ENCODE results near the gene SLC51A. TPM values are rescaled to one million over a fixed set of nuclear protein-coding genes. Genes with fewer than 3 reads are reported as not detected.

The SLC51A gene
- total and polyA plus RNA-seq, 2 of the 8 experiments (the other 6 are each of a cell fraction or from before 2014, with no cell fraction given) = 6.3 to 9.8 TPM

DNA sequence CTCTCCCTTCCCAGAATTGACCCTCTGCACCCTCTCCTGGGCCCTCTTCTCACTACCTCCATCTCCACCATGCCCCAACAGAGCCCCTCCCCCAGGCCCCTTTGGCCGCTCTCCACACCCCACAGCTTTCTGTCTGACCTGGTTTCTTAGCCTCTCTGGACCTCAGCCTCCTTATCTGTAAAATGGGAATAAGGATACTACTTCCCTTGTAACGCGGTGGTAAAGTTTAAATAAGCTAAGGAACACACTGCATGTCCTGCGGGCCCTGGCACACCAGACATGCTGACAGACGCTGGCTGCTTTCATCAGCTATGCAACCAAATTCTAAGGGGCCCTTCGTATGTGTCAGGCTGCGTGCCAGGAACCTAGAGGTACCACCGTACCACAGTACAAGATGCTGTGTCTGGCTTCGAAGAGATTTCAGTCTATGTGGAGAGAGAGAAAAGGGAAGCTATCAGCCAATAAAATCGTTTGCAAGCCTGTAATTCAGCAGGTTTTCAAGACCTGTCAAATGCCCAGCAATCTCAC lies 777 bp upstream of the SLC51A start:
- DNase-seq (ENCODE audit: low read depth in 1 of 2, low spot score in 2 of 2) = no peak
- FAIRE-seq = peak; percentile 19
- H3K36me3 ChIP-seq (ENCODE audit: control insufficient read depth in 2 of 4, insufficient read depth in 4 of 4, low read length in 3 of 4) = no peaks in the 10 kb centered on the region
- H2AFZ ChIP-seq (ENCODE audit: low read length) = no peak overlapping the region
- 84% methylated on average over 10 of the region's 10 CpGs; no CpG with 5 or more reads in 1 of the 2 experiments for WGBS, 2 experiments (ENCODE audit: extremely low coverage in 1 of 2, insufficient coverage in 1 of 2, insufficient read length in 1 of 2, insufficient replicate concordance in 2 of 2, low coverage in 1 of 2, low lambda C conversion rate in 2 of 2, missing lambda C conversion rate in 1 of 2)
- peaks cover 2% of the 10 kb centered on the region; the same call in 1 of the 2 replicates for H3K23me2 ChIP-seq (ENCODE audit: low read depth, low read length)
- no peak overlapping the region for H3K4ac ChIP-seq (replicated peaks; ENCODE audit: insufficient read length, low read depth, low read length)
- H4K20me1 ChIP-seq (replicated peaks in 1 of 2; ENCODE audit: control insufficient read depth in 1 of 2, insufficient read depth in 2 of 2, low read length in 2 of 2) = no peaks in the 10 kb centered on the region
- no peak overlapping the region for H2BK15ac ChIP-seq (ENCODE audit: low read length)
- H4K8ac ChIP-seq (ENCODE audit: extremely low read depth, insufficient read depth, low read length) = no peak overlapping the region
- POLR2A ChIA-PET (ENCODE audit: partially characterized antibody) = interaction anchor here (1.4 to 3.9 kb wide), 3 partner anchors 10 to 20 kb away, joined by 3 to 15 read pairs (median 3); no protein-coding TSS in a partner anchor
- no peaks in the 10 kb centered on the region for H3K79me2 ChIP-seq (ENCODE audit: control insufficient read depth in 1 of 2, insufficient read depth in 2 of 2, low read length in 2 of 2)
- no peak overlapping the region for H2BK20ac ChIP-seq (ENCODE audit: low read length)
- no peak overlapping the region for H2BK12ac ChIP-seq (ENCODE audit: low read depth, low read length)
- no peaks in the 10 kb centered on the region for H3K27me3 ChIP-seq (replicated peaks in 1 of 4; ENCODE audit: control insufficient read depth in 3 of 4, extremely low read depth in 1 of 4, insufficient read depth in 3 of 4, low read length in 3 of 4)
- no peak overlapping the region for H3K14ac ChIP-seq (ENCODE audit: insufficient read length)
- H4K5ac ChIP-seq (ENCODE audit: insufficient read length, low read depth, low read length) = no peak overlapping the region
- H3K9me3 ChIP-seq (ENCODE audit: insufficient read depth in 2 of 2, low read depth in 1 of 2, low read length in 1 of 2) = no peaks in the 10 kb centered on the region
- H3K79me1 ChIP-seq (ENCODE audit: low read depth, low read length) = no peaks in the 10 kb centered on the region
- no peak overlapping the region for H3K56ac ChIP-seq (replicated peaks; ENCODE audit: insufficient read length, low read depth, low read length)
- H3K4me1 ChIP-seq (replicated peaks in 1 of 4; ENCODE audit: control insufficient read depth in 3 of 4, insufficient read depth in 4 of 4, low read length in 3 of 4) = peaks cover 0 to 22% (median 14%) of the 10 kb centered on the region in 4 experiments; a peak in 6 of 7 replicates
- no peak overlapping the region for H2AK5ac ChIP-seq (ENCODE audit: low read depth, low read length)
- H3K4me3 ChIP-seq (ENCODE audit: extremely low read depth in 1 of 4, insufficient read depth in 2 of 4, low read depth in 3 of 4, low read length in 4 of 4) = no peak overlapping the region; a peak in 1 of 8 replicates
- no peak overlapping the region for H2BK5ac ChIP-seq (ENCODE audit: low read depth, low read length)
- no peak overlapping the region for H2BK120ac ChIP-seq (replicated peaks; ENCODE audit: low read depth, low read length)
- no peak overlapping the region for H3K9ac ChIP-seq (replicated peaks in 1 of 4; ENCODE audit: extremely low read depth in 1 of 4, low read depth in 3 of 4, low read length in 3 of 4)
- CTCF ChIA-PET (ENCODE audit: partially characterized antibody) = interaction anchor here (0.7 to 1.8 kb wide), 6 partner anchors 10 to 1098 kb away, joined by 3 to 5 read pairs (median 4); no protein-coding TSS in a partner anchor
- H3K4me2 ChIP-seq (ENCODE audit: insufficient read depth in 1 of 2, low read depth in 2 of 2, low read length in 2 of 2) = peak overlapping the region in 1 of 2 experiments; percentile 78; a peak in 1 of 4 replicates
- H3K18ac ChIP-seq (ENCODE audit: extremely low read depth, low read length) = no peak overlapping the region
- H4K91ac ChIP-seq (replicated peaks; ENCODE audit: insufficient read length, low read length) = no peak overlapping the region
- H3K23ac ChIP-seq (ENCODE audit: insufficient read length) = no peak overlapping the region
- H3K27ac ChIP-seq (ENCODE audit: low read depth, low read length) = no peak overlapping the region
- no peak for TF ChIP-seq SIN3A (conservative IDR thresholded peaks at IDR 0.05 in 1 of 2, IDR thresholded peaks at IDR 0.05 in 1 of 2; ENCODE audit: low read depth in 1 of 2, low read length in 2 of 2)
- no peak for TF ChIP-seq TEAD4 (IDR thresholded peaks at IDR 0.05; ENCODE audit: low read depth, low read length)
- TF ChIP-seq YY1 (IDR thresholded peaks at IDR 0.05; ENCODE audit: low read depth, low read length) = no peak
- TF ChIP-seq BRCA1 (IDR thresholded peaks at IDR 0.05; ENCODE audit: low read depth, low read length) = no peak
- no peak for TF ChIP-seq SRF (IDR thresholded peaks at IDR 0.05; ENCODE audit: low read depth, low read length)
- TF ChIP-seq CREB1 (IDR thresholded peaks at IDR 0.05) = no peak
- no peak for TF ChIP-seq POLR2AphosphoS5 (IDR thresholded peaks at IDR 0.05; ENCODE audit: low read depth, low read length)
- no peak for TF ChIP-seq CHD2 (IDR thresholded peaks at IDR 0.05; ENCODE audit: low read length)
- no peak for TF ChIP-seq PHF8 (conservative IDR thresholded peaks at IDR 0.05; ENCODE audit: low read depth, low read length)
- TF ChIP-seq SIRT6 (IDR thresholded peaks at IDR 0.05; ENCODE audit: low read length) = no peak
- TF ChIP-seq RBBP5 (IDR thresholded peaks at IDR 0.05; ENCODE audit: borderline replicate concordance, low read depth, low read length) = no peak
- TF ChIP-seq BCL11A (IDR thresholded peaks at IDR 0.05; ENCODE audit: low read depth in 2 of 2, low read length in 2 of 2) = no peak
- TF ChIP-seq, protein P1, sequence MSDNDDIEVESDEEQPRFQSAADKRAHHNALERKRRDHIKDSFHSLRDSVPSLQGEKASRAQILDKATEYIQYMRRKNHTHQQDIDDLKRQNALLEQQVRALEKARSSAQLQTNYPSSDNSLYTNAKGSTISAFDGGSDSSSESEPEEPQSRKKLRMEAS (IDR thresholded peaks at IDR 0.05) = no peak
- TF ChIP-seq ASH2L (IDR thresholded peaks at IDR 0.05; ENCODE audit: low read length) = no peak
- no peak for TF ChIP-seq ZNF274 (IDR thresholded peaks at IDR 0.05; ENCODE audit: borderline replicate concordance, extremely low read depth, low read length)
